ENCODE measurements around the gene ACVR1. TPM values are rescaled to one million over a fixed set of nuclear protein-coding genes. Genes with fewer than 3 reads are reported as not detected.
"Not testable (repeated sequence)": the region's sequence is repeated elsewhere in the genome, so short reads cannot be mapped to it uniquely, and the experiment has no call there.

Gene ACVR1
- total RNA-seq, 1 donor from 2014 or later: 27.1 TPM

DNA sequence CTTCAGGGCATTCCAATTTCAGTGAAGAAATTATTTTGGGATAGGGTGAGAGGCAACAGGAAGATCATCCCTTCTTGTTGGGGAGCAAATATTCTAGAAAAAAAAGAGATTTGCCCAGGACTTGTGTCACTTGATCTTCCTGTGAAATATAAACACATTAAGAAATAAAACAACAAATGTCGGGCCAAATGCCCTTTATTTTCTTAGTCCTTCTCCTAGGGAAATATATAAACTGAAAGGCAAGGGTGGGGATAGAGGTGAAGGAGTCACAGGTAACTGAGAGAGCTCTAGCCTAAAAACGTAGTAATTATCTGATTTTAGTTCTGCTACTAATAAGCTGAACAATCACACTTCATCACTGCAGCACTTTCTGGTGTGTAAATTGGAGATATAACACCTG, 142.9 kb downstream of the ACVR1 start:
- H3K27me3 Mint-ChIP-seq (ENCODE audit: low read depth): no peaks in the 10 kb centered on the region
- intact Hi-C loops (cut with micrococcal nuclease): no loop called here
- H3K9me3 Mint-ChIP-seq: peaks cover 21% of the 10 kb centered on the region
- DNase-seq (ENCODE audit: low spot score): no peak
- H3K36me3 Mint-ChIP-seq (ENCODE audit: low read depth): peaks cover 90% of the 10 kb centered on the region
- H3K27ac Mint-ChIP-seq: no peak overlapping the region
- peaks cover 7% of the 10 kb centered on the region for H3K4me1 Mint-ChIP-seq (ENCODE audit: low read depth)
- no peak overlapping the region for H3K4me3 Mint-ChIP-seq (ENCODE audit: low read depth)

DNA sequence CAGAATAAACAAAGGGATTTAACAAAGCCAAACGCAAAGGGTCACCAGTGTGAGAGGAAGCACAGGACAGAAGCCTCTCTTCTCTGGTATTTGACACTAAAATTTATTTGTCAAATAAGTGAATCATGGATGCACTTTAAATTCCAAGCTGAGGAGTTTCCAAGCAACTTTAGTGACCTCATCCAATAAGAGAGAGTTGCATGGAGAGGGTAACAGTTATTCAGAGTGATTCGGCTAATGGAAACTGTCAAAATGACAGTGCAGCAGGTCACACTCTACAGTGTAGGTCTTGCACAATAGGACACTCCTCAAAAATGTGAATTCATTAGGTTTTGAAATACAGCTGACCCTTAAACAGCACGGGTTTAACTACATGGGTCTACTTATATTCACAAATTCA, 143.5 kb downstream of the ACVR1 start:
- no peak overlapping the region for H3K4me3 Mint-ChIP-seq (ENCODE audit: low read depth)
- no peak for DNase-seq (ENCODE audit: low spot score)
- H3K27me3 Mint-ChIP-seq (ENCODE audit: low read depth): no peaks in the 10 kb centered on the region
- intact Hi-C loops (cut with micrococcal nuclease): no loop called here
- peaks cover 7% of the 10 kb centered on the region for H3K4me1 Mint-ChIP-seq (ENCODE audit: low read depth)
- peaks cover 21% of the 10 kb centered on the region for H3K9me3 Mint-ChIP-seq
- H3K27ac Mint-ChIP-seq: no peak overlapping the region
- H3K36me3 Mint-ChIP-seq (ENCODE audit: low read depth): peaks cover 89% of the 10 kb centered on the region

DNA sequence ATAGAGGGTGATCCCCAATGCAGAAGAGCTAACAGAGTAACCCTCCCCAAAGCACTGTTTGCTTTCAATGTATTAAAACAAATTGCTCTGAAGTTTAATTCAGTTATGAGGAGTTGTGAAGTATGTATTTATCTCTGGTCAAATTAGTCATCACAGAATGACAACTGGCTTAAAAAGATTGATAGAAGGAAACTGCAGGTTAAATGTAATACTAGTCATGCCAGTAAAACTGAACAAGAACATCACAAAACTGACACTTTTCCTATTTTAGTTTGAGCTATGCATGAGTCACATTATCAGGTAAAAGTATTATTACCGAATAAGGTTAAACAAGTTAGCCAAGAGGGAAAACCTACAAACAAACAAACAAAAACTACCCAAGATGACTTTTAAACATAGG, 148.4 kb downstream of the ACVR1 start:
- H3K27me3 Mint-ChIP-seq (ENCODE audit: low read depth): no peaks in the 10 kb centered on the region
- peaks cover 81% of the 10 kb centered on the region for H3K36me3 Mint-ChIP-seq (ENCODE audit: low read depth)
- no peak overlapping the region for H3K27ac Mint-ChIP-seq

DNA sequence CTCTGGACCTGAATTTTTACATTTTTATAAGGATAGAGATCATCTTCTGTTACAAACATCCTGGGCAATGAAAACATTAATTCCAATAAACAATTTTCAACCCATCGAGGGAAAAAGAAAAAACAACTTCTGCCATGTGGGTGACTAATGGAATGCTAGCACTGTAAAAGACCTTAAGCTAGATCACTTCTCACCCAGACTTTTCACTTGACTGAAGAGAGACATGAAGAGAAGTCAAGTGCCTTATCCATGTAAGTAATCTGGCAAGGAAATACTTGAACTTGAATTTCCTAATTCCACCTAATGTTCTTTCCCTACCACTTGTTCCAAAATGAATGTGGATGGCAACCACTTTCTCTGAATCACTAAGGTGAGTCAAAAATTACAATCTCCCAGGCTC, 149.2 kb downstream of the ACVR1 start:
- intact Hi-C loops (cut with micrococcal nuclease): no loop called here
- no peak for DNase-seq (ENCODE audit: low spot score)
- H3K9me3 Mint-ChIP-seq: peaks cover 47% of the 10 kb centered on the region
- H3K4me1 Mint-ChIP-seq (ENCODE audit: low read depth): no peaks in the 10 kb centered on the region
- no peak overlapping the region for H3K4me3 Mint-ChIP-seq (ENCODE audit: low read depth)
- H3K36me3 Mint-ChIP-seq (ENCODE audit: low read depth): peaks cover 81% of the 10 kb centered on the region
- H3K27ac Mint-ChIP-seq: no peak overlapping the region
- no peaks in the 10 kb centered on the region for H3K27me3 Mint-ChIP-seq (ENCODE audit: low read depth)

More for the DNA sequence above, 148.4 kb downstream of the ACVR1 start:
- no peak for DNase-seq (ENCODE audit: low spot score)
- Mint-ChIP-seq H3K4me3 (ENCODE audit: low read depth) (no peak overlapping the region), H3K4me1 (ENCODE audit: low read depth) (no peaks in the 10 kb centered on the region), H3K9me3 (peaks cover 40% of the 10 kb centered on the region)
- intact Hi-C loops (cut with micrococcal nuclease): no loop called here

DNA sequence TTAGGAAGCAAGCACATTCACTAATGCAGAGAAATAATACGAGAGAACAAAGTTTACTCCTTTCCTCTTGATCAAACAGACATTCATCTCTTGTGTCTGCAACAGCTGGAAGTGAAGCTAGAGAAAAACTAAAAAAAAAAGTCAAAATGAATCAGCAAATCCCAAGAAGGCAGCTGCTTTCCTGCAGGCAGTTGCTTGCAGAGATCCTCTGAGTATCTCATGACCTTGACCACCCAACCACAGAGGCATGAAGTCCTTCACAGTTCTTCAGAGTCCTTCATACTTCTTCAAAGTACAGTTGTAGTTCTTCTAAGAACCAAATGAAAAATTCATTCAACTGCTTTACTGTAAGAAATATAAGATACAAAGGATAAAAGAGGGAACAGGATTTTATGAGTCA, 150.3 kb downstream of the ACVR1 start:
- peaks cover 74% of the 10 kb centered on the region for H3K36me3 Mint-ChIP-seq (ENCODE audit: low read depth)

DNA sequence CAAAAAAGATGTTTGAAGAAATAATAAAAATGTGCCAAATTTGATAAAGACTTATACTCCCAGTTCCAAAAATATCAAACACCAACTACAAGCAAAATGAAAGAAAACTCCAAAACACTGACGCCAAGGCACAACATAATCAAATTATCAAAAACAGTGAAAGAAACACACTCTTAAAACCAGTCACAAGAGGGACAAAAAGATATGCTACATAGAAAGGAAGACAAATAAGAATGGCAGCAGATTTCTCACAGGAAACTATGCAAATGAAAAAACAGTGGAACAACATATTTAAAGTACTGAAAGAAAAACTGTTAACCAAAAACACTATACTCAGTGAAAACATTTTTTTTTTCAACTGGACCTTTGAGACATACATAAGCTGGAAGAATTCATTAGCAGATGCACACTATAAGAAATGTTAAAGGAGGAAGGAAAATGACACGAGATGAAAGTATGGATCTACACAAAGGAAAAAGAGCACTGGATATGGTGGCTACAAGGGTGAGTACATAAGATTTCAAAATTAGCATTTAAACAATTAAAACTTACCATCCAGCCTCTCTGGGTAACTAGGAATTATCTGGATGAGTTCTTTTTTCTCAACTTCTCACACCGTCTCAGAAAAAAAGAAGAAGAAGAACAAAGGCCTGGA, 153.4 kb downstream of the ACVR1 start:
- peaks cover 55% of the 10 kb centered on the region for H3K36me3 Mint-ChIP-seq (ENCODE audit: low read depth)
- H3K4me3 Mint-ChIP-seq (ENCODE audit: low read depth): no peak overlapping the region
- H3K9me3 Mint-ChIP-seq: peaks cover 40% of the 10 kb centered on the region
- DNase-seq (ENCODE audit: low spot score): no peak
- no peaks in the 10 kb centered on the region for H3K4me1 Mint-ChIP-seq (ENCODE audit: low read depth)
- no peaks in the 10 kb centered on the region for H3K27me3 Mint-ChIP-seq (ENCODE audit: low read depth)
- intact Hi-C loops (cut with micrococcal nuclease): no loop called here
- no peak overlapping the region for H3K27ac Mint-ChIP-seq

More for the DNA sequence above, 150.3 kb downstream of the ACVR1 start:
- Mint-ChIP-seq H3K4me3 (ENCODE audit: low read depth) (no peak overlapping the region), H3K27me3 (ENCODE audit: low read depth) (no peaks in the 10 kb centered on the region), H3K9me3 (peaks cover 58% of the 10 kb centered on the region), H3K27ac (no peak overlapping the region), H3K4me1 (ENCODE audit: low read depth) (no peaks in the 10 kb centered on the region)
- no peak for DNase-seq (ENCODE audit: low spot score)
- intact Hi-C loops (cut with micrococcal nuclease): no loop called here

DNA sequence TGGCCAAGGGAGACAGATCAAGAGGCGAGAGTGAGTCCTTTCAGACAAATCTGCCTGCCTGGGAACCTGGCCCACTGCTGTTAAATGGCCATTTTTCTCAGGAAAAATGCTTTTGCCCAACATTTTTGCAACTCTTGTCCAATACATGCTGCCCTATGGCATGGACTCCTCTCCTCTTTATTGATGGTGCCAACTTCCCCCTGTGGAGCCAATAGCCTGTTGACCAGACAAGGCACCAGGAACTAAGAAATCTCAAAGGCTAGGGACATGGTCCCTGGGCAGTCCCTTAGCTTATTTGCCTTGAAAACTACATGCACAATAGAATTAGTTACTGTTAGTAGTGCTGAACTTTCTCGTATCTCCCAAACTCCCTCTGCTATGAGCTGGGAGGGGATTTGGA, 155.6 kb downstream of the ACVR1 start:
- Mint-ChIP-seq H3K9me3 (peaks cover 40% of the 10 kb centered on the region), H3K4me1 (ENCODE audit: low read depth) (no peaks in the 10 kb centered on the region), H3K27ac (no peak overlapping the region), H3K27me3 (ENCODE audit: low read depth) (no peaks in the 10 kb centered on the region), H3K36me3 (ENCODE audit: low read depth) (peaks cover 42% of the 10 kb centered on the region), H3K4me3 (ENCODE audit: low read depth) (no peak overlapping the region)
- intact Hi-C loops (cut with micrococcal nuclease): no loop called here
- DNase-seq (ENCODE audit: low spot score): no peak

DNA sequence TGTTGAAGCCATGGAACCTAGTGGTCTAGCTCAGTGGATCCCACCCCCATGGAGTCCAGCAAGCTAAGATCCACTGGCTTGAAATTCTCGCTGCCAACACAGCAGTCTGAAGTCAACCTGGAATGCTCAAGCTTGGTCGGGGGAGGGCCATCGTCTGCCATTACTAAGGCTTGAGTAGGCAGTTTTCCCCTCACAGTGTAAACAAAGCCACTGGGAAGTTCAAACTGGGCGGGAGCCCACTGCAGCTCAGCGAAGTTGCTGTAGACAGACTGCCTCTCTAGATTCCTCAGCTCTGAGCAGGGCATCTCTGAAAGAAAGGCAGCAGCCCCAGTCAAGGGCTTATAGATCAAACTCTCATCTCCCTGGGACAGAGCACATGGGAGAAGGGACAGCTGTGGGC, 171.5 kb downstream of the ACVR1 start:
- H3K4me3 Mint-ChIP-seq (ENCODE audit: low read depth); H3K27ac Mint-ChIP-seq: not testable (repeated sequence)

DNA sequence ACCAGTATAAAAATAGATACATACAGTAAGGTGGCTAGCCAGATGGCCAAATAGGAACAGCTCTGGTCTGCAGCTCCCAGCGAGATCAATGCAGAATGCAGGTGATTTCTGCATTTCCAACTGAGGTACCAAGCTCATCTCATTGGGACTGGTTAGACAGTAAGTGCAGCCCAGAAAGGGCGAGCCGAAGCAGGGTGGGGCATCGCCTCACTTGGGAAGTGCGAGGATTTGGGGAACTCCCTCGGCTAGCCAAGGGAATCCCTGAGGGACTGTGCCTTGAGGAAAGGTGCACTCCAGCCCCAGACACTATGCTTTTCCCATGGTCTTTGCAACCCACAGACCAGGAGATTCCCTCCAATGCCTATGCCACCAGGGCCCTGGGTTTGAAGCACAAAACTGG, 172.0 kb downstream of the ACVR1 start:
- H3K36me3 Mint-ChIP-seq (ENCODE audit: low read depth); H3K4me3 Mint-ChIP-seq (ENCODE audit: low read depth); H3K4me1 Mint-ChIP-seq (ENCODE audit: low read depth); DNase-seq (ENCODE audit: low spot score); intact Hi-C loops (cut with micrococcal nuclease); H3K27ac Mint-ChIP-seq; H3K27me3 Mint-ChIP-seq (ENCODE audit: low read depth): not testable (repeated sequence)
- peaks cover 19% of the 10 kb centered on the region for H3K9me3 Mint-ChIP-seq

More for the DNA sequence above, 171.5 kb downstream of the ACVR1 start:
- H3K27me3 Mint-ChIP-seq (ENCODE audit: low read depth); H3K4me1 Mint-ChIP-seq (ENCODE audit: low read depth); intact Hi-C loops (cut with micrococcal nuclease); H3K36me3 Mint-ChIP-seq (ENCODE audit: low read depth); DNase-seq (ENCODE audit: low spot score): not testable (repeated sequence)
- H3K9me3 Mint-ChIP-seq: peaks cover 22% of the 10 kb centered on the region

DNA sequence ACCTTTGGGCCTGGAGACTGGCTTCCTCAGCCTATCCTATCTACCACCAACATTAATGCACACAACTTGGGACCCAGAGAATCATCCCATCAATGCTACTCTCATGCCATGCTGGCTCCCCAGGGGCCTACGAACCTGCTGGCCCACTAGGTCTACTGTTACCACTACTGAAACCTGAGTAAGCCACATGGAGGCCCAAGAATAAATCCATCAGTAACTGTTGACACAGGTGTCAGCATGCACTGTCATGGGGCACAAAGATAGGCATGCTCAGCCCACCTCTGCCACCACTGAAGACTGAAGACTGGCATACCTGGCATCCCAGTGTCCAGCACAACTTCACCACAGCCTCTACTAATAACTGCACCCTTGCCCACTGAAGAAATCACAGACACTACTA, 176.3 kb downstream of the ACVR1 start:
- no peaks in the 10 kb centered on the region for H3K27me3 Mint-ChIP-seq (ENCODE audit: low read depth)
- DNase-seq (ENCODE audit: low spot score): no peak
- no peak overlapping the region for H3K4me3 Mint-ChIP-seq (ENCODE audit: low read depth)
- H3K27ac Mint-ChIP-seq: no peak overlapping the region
- no peaks in the 10 kb centered on the region for H3K4me1 Mint-ChIP-seq (ENCODE audit: low read depth)
- peaks cover 15% of the 10 kb centered on the region for H3K9me3 Mint-ChIP-seq
- intact Hi-C loops (cut with micrococcal nuclease): no loop called here
- no peaks in the 10 kb centered on the region for H3K36me3 Mint-ChIP-seq (ENCODE audit: low read depth)

DNA sequence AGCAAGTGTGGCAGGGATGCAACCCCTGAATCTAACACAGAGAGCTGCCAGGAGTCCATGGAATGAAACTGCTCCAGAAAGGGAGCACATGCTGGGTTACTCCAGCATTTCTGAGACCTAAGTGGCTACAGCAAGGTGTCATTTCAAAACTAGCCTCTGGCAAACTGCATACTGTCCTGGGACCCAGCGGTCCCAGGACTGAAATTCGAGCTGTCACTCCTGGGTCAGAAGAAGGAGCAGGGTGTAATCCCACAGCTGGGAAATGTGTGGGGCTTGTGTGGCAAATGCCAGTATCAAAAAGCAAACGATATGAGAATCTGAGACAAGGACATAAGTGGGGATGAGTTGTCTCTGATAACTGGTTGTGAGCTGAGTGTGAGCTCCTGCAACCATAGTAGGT, 177.1 kb downstream of the ACVR1 start:
- Mint-ChIP-seq H3K27ac (no peak overlapping the region), H3K27me3 (ENCODE audit: low read depth) (no peaks in the 10 kb centered on the region), H3K4me3 (ENCODE audit: low read depth) (no peak overlapping the region), H3K36me3 (ENCODE audit: low read depth) (no peaks in the 10 kb centered on the region), H3K4me1 (ENCODE audit: low read depth) (no peaks in the 10 kb centered on the region), H3K9me3 (peaks cover 15% of the 10 kb centered on the region)
- no peak for DNase-seq (ENCODE audit: low spot score)
- intact Hi-C loops (cut with micrococcal nuclease): no loop called here

DNA sequence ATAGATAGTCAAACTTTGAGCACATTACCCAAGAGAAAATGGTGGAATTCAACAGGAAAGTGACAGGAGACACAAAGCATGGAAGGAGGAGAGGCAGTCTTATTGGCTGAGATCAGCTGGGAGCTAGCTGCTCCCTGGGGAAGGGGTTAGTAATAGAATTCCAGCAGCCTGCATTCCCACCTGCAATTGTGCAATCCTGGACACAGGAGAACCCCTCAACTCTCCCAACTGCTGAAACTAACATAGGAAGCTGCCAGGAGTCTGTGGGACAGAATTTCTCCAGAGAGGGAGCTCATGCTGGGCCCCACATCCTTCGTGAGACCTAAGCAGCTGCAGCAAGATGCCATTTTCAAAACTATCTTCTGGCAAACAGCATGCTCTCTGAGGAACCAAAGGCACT, 177.7 kb downstream of the ACVR1 start:
- H3K27ac Mint-ChIP-seq: no peak overlapping the region
- H3K27me3 Mint-ChIP-seq (ENCODE audit: low read depth): no peaks in the 10 kb centered on the region
- no peaks in the 10 kb centered on the region for H3K4me1 Mint-ChIP-seq (ENCODE audit: low read depth)
- H3K36me3 Mint-ChIP-seq (ENCODE audit: low read depth): no peaks in the 10 kb centered on the region
- H3K9me3 Mint-ChIP-seq: peaks cover 15% of the 10 kb centered on the region
- no peak overlapping the region for H3K4me3 Mint-ChIP-seq (ENCODE audit: low read depth)
- no peak for DNase-seq (ENCODE audit: low spot score)
- intact Hi-C loops (cut with micrococcal nuclease): no loop called here

DNA sequence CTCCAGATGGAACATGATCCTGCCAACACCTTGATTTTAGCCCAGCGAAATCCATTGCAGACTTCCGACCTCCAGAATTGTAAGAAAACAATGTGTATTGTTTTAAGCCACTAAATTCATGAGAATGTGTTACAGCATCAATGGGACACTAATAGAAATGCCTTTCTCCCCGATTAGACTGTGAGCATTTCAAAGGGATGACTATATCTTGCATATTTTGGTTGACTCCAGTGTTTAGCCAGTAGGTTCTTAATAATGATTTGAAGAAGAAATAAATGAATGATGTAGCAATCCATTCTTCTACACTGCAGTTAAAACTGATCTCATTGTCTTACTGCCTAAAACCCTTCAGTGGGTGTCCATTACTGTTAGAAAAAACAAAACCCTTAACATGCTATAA, 180.1 kb downstream of the ACVR1 start:
- intact Hi-C loops (cut with micrococcal nuclease): no loop called here
- H3K4me1 Mint-ChIP-seq (ENCODE audit: low read depth): no peaks in the 10 kb centered on the region
- H3K9me3 Mint-ChIP-seq: peaks cover 6% of the 10 kb centered on the region

DNA sequence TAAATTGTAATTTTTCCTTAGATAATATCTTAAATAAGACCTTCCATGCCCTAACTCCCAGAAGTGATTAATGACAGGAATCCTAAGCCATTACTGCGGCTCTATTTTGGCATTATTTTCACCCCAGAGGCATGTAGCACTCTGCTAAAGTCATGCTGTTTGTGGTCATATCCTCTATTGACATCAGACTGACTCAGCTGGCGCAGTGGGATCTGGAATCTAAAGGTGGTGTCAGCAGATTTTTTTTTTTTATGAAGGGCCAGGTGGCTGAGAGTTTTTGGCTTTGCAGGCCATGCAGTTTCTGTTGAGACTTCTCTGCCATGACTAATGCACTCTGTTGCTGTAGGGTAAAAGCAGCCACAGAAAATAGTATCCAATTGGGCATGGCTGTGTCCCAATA, 183.4 kb downstream of the ACVR1 start:
- Mint-ChIP-seq H3K27ac (no peak overlapping the region), H3K36me3 (ENCODE audit: low read depth) (no peaks in the 10 kb centered on the region), H3K4me1 (ENCODE audit: low read depth) (no peaks in the 10 kb centered on the region), H3K4me3 (ENCODE audit: low read depth) (no peak overlapping the region), H3K27me3 (ENCODE audit: low read depth) (no peaks in the 10 kb centered on the region), H3K9me3 (no peaks in the 10 kb centered on the region)
- intact Hi-C loops (cut with micrococcal nuclease): no loop called here
- no peak for DNase-seq (ENCODE audit: low spot score)

More for the DNA sequence above, 180.1 kb downstream of the ACVR1 start:
- H3K27ac Mint-ChIP-seq: no peak overlapping the region
- no peak for DNase-seq (ENCODE audit: low spot score)
- no peaks in the 10 kb centered on the region for H3K36me3 Mint-ChIP-seq (ENCODE audit: low read depth)
- no peaks in the 10 kb centered on the region for H3K27me3 Mint-ChIP-seq (ENCODE audit: low read depth)
- H3K4me3 Mint-ChIP-seq (ENCODE audit: low read depth): no peak overlapping the region
